Kidney epithelial cell (primary cell): ENCODE data around the gene RHEBL1. TPM values are rescaled to one million over a fixed set of nuclear protein-coding genes. Genes with fewer than 3 reads are reported as not detected.

Source experiments
- DNase-seq: peaks from one replicate; pipeline ENCODE4 v3.0.0-alpha.2; 2010; ENCODE audit warnings: low read depth
- H3K27me3 ChIP-seq: 2 replicates; pipeline ENCODE4 v1.6.0; 2011; ENCODE audit warnings: low read length; ENCODE audit not compliant: control insufficient read depth, insufficient read depth
- H3K36me3 ChIP-seq: 2 replicates; pipeline ENCODE4 v1.5.1; 2011; ENCODE audit warnings: low read length; ENCODE audit not compliant: control insufficient read depth, insufficient read depth
- H3K4me3 ChIP-seq: 2 replicates; pipeline ENCODE4 v1.5.1; 2011; ENCODE audit warnings: low read depth, mild to moderate bottlenecking, control low read depth, low read length
- CTCF ChIP-seq: IDR thresholded peaks from 2 replicates; pipeline ENCODE4 v1.5.1; 2011; ENCODE audit warnings: mild to moderate bottlenecking, moderate library complexity, low read length, control low read depth, inconsistent platforms; ENCODE audit not compliant: insufficient read depth, poor library complexity, severe bottlenecking
- total RNA-seq: library from RNA; depleted of rRNA; stranded (reverse); fragments of >200 nt; gene quantifications from 2 replicates; pipeline ENCODE4 v1.2.3, GENCODE V29; 2015

RHEBL1 gene
- total RNA-seq, 1 donor from 2014 or later: 5.1 TPM

- TF ChIP-seq CTCF: no peak
- no peak overlapping the region for H3K4me3 ChIP-seq
- DNase-seq: no peak
- H3K36me3 ChIP-seq: peaks cover 6% of the 10 kb centered on the region
- H3K27me3 ChIP-seq: no peaks in the 10 kb centered on the region
These were observed 31.9 kb downstream of the RHEBL1 start for GRCh38 chr12:49037947-49038237.

DNA sequence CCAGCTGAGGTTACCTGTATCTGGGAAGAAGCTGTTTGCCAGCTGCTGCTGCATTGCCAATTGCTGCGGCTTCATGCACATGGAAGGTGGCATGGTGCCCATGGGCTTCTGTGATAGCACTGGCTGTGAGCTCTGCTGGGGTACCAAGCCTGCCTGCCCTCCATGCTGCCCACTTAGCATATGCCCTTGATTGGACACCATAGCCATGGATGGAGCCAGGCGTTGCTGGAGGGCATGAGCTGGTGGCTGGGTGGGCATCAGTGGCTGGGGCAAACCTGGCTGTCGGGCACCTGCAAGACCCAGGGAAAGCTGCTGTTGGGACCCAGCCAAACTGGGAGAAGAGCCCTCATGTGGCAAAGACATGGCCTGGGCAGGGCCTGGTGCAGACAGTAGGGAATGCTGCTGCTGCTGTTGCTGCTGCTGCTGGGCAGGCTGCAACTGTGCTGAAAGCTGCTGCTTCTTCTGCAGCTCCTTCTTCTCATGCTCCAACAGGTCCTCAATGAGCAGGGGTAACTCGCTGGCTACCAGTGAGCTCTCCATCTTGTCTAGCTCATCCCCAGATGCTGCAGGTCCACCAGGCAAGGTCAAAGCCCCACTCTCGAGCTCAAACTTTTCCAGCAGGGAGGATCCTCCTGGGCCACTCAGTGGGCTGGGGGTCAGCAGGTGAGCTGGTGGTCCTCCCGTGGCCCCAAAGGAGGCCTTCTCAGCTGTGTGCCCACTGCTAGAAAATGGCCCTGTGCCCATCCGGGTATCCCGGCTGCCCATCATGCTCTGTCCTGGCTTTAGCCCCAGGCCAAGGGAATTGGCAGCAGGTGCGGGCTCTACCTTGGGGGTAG, 32.5 kb downstream of the RHEBL1 start:
- H3K27me3 ChIP-seq: no peaks in the 10 kb centered on the region
- DNase-seq: no peak
- H3K4me3 ChIP-seq: no peak overlapping the region
- TF ChIP-seq CTCF: no peak
- peaks cover 6% of the 10 kb centered on the region for H3K36me3 ChIP-seq

DNA sequence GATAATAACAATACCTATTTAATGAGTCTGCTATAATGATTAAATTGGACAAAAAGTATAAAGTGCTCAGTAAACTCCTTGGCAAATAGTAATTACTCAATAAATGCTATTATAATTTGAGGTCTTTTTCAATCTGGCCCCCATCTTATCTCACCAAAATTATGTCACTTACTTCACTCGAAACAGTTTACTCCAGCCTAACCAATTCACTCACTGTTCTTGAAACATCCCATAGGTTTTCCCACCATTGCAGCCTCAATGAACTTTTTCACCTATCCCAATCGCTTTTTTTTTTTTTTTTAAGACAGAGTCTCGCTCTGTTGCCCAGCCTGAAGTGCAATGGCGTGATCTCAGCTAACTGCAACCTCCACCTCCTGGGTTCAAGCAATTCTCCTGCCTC, 33.8 kb downstream of the RHEBL1 start:
- no peak for TF ChIP-seq CTCF
- no peak overlapping the region for H3K4me3 ChIP-seq
- no peak for DNase-seq
- peaks cover 9% of the 10 kb centered on the region for H3K36me3 ChIP-seq
- H3K27me3 ChIP-seq: no peaks in the 10 kb centered on the region

GRCh38 chr12:49034286-49034622, 35.5 kb downstream of the RHEBL1 start:
- Histone ChIP-seq H3K27me3 (no peaks in the 10 kb centered on the region), H3K36me3 (peaks cover 9% of the 10 kb centered on the region), H3K4me3 (no peak overlapping the region)
- DNase-seq: no peak
- TF ChIP-seq CTCF: no peak

DNA sequence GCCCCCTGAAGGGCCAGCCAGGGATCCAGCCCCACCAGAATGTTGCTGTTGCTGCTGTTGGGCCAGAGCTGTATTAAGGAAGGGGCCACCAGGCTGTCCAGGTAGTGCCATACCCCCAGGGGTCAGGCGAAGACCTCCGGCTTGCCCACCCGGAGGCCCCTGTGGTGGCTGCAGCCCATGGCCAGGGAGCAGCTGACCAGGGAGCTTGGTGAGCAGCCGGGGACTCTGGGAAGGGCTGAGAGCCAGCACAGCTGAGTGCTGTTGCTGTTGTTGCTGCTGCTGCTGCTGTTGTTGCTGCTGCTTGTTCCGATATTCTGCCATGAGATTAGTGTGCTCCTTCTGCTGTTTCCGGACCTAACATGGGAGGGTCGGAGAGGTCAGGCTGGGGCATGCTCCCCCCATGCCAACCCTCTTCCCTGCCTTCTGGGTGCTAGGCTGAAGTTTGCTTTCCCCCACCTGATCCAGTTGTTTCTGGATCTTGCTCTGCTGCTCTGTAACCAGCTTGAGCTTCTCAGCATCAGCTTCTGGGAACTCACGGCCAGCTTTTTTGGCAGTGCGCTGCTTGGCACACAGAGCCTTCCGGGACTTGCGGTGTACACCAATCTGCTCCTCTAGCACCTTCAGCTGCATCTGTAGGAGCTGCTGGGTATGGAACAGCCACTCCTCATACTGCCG, 36.0 kb downstream of the RHEBL1 start:
- no peak for DNase-seq
- no peak for TF ChIP-seq CTCF
- H3K36me3 ChIP-seq: peaks cover 8% of the 10 kb centered on the region
- H3K4me3 ChIP-seq: no peak overlapping the region
- no peaks in the 10 kb centered on the region for H3K27me3 ChIP-seq
